Adrenal gland (tissue), 5 donors: ENCODE results near the gene LDB1.

ENCODE experiments used
- POLR2A ChIP-seq, 2 donors: fragments of 450-650 bp; IDR thresholded peaks; one replicate each; pipeline ENCODE4 v1.6.1; 2017; ENCODE audit warnings: antibody characterized with exemption in 2 of 2, mild to moderate bottlenecking in 2 of 2, moderate library complexity in 1 of 2
- TF ChIP-seq, protein P1 (sequence below), 6 experiments: fragments of 450-650 bp in 4 of 6; fragments of 200-600 bp in 2 of 6; sonication (generic) in 1 of 6; IDR thresholded peaks; 1 replicate in 5 of 6; 2 replicates in 1 of 6; pipeline versions ENCODE4 v1.5.1 to v1.8.0; 2016 to 2021; ENCODE audit warnings: antibody characterized with exemption in 6 of 6, mild to moderate bottlenecking in 2 of 6, moderate library complexity in 1 of 6
- donor health status: DM: no; HTN: no; CAD: no.

DNA sequence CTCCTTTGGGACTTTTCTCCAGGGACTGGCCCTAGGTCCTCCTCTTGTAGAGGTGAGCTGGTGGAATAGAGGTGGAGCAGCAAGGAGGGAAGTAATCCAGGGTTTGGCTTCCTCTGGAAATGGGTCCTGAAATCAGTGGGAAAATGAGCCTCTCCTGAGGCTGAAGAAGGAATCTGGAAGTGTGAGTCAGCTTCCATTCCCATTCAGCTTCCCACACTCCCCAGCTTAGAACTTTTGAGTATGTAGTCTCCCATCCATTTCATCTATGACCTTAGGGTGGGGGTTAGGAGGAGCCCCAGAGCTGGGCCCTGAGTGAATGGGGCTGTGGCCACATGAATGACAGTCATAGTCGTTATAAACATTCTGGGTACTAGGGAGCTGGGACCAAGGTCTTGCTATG, 17.7 kb downstream of the LDB1 start:
- TF ChIP-seq, protein P1, sequence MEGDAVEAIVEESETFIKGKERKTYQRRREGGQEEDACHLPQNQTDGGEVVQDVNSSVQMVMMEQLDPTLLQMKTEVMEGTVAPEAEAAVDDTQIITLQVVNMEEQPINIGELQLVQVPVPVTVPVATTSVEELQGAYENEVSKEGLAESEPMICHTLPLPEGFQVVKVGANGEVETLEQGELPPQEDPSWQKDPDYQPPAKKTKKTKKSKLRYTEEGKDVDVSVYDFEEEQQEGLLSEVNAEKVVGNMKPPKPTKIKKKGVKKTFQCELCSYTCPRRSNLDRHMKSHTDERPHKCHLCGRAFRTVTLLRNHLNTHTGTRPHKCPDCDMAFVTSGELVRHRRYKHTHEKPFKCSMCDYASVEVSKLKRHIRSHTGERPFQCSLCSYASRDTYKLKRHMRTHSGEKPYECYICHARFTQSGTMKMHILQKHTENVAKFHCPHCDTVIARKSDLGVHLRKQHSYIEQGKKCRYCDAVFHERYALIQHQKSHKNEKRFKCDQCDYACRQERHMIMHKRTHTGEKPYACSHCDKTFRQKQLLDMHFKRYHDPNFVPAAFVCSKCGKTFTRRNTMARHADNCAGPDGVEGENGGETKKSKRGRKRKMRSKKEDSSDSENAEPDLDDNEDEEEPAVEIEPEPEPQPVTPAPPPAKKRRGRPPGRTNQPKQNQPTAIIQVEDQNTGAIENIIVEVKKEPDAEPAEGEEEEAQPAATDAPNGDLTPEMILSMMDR (IDR thresholded peaks at IDR 0.05) = no peak
- no peak for TF ChIP-seq POLR2A (IDR thresholded peaks at IDR 0.05)
